Germinal center (tissue), 1 donor: ENCODE data around the gene METAP1.
"Not testable (repeated sequence)": the region's sequence is repeated elsewhere in the genome, so short reads cannot be mapped to it uniquely, and the experiment has no call there.

Experiments
- DNase-seq: peaks from one replicate; pipeline ENCODE4 v3.0.0; 2012; ENCODE audit warnings: mixed read lengths, low spot score

METAP1 gene

DNA sequence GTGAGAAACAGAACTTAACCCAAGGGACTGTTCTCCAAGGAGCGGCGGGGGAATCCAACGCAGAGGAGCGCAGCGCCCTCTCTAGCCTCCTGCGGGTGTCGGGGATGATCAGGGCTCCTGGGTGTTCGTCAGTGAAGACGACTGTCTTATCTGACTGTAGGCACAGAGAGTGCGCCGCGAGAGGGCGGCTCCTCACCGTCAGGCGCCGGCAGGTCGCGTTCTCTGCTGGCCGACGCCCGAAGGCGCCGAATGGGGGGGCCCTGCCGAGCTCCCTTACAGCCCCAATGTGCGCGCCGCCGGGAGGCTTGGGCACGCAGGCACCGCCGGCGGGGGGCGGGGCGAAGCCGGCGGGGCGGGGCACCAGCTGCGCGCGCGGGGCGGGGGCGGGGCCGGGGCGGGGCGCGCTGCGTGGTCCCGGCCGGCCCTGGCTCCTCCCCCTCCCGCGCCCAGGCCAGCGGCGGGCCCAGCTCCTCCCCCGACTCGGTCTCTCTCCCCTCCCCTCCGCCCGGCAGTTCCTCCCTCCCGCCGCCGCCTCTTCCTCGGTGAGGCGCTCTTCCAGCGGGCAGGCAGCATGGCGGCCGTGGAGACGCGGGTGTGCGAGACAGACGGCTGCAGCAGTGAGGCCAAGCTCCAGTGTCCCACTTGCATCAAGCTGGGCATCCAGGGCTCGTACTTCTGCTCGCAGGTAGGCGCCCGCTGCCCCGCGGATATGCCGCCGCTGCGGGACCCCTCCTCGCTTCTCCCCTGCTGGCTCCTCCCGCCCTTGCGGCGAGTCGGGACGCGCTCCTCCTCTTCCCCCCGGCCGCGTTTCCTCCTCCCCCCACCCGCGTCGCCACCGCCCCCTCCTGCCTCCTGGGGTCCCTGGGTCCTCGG lies at the start of gene METAP1:
METAP1 (plus strand) TSS at position 539 of the 873 bp plus-strand sequence; CDS start at position 572, 33 bp downstream.
- DNase-seq: peak; percentile 95

DNA sequence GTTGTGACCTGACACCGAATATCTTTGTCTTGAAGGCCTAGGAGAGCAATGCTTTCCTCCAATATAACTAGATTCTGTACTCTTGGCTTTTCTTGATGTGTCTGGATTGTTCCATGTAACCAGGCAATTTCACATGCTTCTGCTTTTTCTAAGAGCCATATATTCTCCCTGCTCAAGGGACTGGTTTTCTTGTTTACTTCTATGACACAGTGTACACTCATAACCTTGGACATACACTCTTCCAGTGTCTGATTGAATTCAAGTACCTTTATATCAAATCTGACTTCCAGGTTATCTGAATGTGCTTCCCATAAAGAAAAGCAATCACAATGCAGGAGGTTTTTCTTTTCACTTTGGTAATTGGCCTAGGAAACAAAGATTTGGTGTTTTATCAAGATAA lies 49.2 kb upstream of the METAP1 start:
- DNase-seq: no peak

- DNase-seq: no peak
Measured at GRCh38 chr4:98950925-98951324, 44.6 kb upstream of the METAP1 start.

- no peak for DNase-seq
Measured at GRCh38 chr4:98951710-98952109, 43.8 kb upstream of the METAP1 start.

DNA sequence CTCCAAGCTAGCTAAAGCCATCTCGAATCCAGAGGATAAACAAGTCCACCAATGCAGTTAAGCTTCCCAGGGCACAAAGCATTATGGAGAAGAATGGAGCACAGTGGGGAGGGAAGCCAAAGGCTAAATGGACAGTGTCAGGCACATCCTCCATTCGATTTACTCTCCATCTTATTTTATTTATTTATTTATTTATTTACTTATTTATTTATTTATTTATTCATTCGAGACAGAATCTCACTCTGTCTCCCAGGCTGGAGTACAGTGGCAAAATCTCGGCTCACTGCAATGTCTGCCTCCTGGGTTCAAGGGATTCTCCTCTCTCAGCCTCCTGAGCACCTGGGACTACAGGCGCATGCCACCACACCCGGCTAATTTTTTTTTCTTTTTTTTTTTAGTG lies 40.3 kb upstream of the METAP1 start:
- no peak for DNase-seq

- no peak for DNase-seq
Measured at GRCh38 chr4:98958065-98958464, 37.5 kb upstream of the METAP1 start.

DNA sequence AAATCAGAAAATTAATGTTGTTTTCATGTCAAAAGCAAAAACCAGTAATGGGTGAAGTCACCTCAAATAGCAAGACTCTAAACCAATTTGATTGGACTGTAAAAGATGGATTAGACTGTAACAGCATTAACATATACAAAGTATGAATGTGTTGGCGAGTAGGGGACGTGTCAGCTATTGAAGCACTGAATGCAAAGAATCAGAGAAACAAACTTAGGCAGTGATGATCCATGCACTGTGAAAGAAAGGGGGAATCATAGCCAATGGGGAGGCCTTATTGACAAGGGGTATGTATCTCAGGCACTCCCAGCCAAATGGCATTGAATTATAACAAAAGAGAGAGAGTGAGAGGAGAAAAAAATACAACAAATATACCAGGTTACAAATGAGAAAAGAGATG lies 36.1 kb upstream of the METAP1 start:
- no peak for DNase-seq

- DNase-seq: no peak
Measured at GRCh38 chr4:98961770-98962169, 33.8 kb upstream of the METAP1 start.

DNA sequence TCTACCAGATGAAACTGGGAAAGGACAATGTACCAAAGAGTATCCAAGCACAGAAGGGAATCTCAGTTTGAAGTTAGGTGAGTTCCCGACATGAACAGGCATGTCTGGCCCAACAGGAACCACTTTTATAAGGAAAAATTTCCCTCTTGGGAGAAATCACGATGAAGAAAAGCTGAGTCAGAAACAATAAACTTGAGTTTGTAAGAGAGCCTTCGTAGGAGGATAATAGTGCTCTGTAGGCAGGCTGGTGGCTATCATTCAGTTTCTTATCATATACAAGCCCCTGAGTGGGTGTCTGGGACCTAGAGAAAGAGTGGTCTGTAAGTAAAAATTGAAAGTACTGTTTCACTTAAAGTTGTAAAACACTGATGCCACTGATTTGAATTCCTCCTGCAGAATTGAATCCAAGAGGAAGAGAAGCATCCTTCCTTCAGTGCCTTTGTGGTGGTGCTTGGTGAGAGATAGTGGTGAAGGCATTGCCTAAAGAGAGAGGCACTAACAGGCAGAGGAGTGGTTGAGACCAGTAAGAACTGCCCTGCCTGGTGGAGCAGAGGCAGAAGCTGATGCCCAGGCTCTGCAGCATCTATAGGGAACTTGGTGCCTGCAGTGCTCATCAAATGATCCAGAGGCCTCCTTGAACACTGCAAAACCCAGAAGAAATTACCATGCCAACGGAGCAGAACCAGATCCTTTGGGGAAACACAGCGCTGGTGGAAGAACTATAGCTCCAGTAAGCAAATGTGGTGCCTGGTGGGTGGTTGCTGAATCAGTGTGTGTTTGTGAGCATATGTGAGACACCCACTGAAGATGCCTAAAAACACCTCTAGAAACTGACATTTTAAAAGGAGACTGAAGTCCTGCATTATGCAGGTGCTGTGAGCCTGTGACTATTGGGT lies 31.7 kb upstream of the METAP1 start:
- no peak for DNase-seq

- no peak for DNase-seq
Measured at GRCh38 chr4:98966926-98967325, 28.6 kb upstream of the METAP1 start.

DNA sequence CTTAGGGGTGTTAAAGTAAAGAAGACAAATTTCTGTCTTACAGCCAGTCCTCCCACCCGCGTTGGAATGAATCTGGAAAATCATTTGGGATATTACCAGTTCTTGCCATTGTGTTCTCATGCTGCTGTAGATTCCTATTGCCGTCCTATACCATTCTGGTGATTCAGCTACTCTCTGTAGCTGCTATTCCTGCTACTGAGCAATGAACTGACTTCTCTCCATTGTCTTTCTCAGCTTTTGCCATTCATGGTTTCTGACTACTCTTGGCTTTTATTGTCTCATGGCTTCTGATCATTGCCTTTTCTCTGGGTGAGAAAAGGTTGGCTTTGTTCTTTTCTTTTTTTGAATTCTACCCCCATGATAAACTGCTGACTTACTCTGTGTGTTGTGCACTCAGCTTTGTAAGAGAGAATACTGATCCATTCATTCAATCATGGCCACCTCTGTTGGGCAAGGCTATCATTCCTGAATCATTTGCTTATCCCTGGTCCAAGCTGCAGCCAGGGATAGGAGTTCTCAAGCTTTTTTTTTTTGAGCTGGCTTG lies 27.7 kb upstream of the METAP1 start:
- no peak for DNase-seq

DNA sequence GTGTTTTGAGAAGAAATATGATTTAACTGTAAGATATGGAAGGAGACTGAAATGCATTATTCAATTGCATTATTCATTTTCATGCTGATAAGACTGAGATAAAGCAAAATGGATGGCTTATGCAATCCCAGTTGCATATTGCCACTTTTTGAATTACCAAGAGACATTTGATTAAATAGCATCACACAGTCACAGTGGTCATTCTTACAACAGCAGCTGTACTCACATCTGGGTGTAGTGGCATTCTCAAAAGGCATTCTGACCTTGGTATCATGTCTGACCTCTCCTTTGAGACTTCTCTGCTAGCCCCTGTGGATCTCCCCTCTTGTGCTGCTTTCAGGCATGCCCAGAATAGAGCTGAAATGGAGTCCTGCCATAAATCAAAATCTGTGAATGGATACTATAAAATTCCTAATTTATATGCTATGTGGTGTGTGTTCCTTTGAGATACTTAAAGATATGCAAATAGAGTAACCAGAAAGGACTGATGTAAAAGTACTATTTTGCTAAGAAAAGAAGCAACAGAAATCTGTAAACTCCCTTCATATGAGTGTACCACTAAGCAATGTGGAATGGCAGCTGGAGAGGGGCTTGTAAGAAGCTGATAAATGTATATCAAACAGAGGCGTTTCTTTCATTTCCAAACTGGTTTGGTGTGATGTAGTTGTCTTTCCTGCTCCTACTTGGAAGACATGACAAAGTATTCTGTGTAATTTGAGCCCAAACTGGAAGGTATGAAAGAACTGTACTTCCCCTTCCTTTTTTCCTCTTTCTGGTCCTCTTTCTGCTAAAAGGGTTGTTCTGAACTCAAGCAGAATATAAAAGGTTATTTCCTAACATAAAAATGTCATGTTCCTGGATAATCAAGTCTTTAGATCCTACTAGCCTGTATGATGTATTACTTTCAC lies 25.4 kb upstream of the METAP1 start:
- DNase-seq: no peak

DNA sequence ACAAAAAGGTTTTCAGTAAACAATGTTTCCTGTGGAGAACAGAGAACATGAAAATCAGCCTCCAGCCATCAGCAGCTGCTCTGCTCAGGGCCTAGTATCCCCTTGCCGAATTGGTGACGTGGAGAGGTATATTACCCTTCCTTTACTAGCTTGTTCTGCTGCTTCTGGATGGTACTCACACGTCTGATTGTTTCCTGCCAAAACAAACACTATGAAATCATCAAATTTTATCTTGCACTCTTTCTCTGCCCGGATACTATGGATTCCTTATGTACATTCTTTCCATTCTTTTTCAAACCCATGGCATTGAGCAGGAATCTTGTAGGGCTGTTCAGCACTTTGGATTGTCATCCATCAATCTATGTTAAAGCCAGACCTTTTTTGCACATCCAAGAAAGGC lies 18.8 kb upstream of the METAP1 start:
- DNase-seq: no peak

DNA sequence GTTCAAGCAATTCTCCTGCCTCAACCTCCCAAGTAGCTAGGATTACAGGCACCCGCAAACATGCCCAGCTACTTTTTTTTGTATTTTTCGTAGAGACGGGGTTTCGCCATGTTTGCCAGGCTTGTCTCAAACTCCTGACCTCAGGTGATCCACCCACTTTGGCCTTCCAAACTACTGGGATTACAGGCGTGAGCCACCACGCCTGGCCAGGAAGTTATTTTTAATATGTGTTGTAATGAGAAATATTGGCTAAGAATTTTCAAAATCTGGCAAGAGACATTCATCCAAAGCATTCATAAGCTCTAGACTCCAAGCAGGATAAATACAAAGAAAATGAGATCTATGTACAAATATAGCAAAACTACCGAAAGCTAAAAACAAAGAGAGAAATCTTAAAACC lies 18.0 kb upstream of the METAP1 start:
- no peak for DNase-seq

DNA sequence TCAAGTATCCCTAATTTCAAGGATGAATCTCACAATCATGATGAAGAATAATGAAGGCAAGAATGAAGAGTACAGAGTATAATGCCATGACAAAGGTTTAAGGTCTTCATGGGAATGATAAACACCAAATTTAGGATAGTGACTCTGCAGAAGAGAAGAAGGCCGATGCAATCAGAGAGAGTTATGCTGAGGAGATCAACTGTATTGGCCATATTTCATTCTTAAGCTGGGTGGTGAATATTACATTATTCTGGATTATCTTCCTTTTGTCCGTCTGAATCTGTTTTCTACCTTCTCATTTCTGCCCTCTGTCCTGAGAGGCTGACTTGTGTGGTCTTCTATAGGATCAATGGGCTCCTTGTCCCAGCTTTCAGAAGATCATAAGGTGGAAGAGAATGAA lies 7.8 kb upstream of the METAP1 start:
- DNase-seq: no peak

GRCh38 chr4:98992835-98993234 lies 2.7 kb upstream of the METAP1 start:
- DNase-seq: not testable (repeated sequence)

DNA sequence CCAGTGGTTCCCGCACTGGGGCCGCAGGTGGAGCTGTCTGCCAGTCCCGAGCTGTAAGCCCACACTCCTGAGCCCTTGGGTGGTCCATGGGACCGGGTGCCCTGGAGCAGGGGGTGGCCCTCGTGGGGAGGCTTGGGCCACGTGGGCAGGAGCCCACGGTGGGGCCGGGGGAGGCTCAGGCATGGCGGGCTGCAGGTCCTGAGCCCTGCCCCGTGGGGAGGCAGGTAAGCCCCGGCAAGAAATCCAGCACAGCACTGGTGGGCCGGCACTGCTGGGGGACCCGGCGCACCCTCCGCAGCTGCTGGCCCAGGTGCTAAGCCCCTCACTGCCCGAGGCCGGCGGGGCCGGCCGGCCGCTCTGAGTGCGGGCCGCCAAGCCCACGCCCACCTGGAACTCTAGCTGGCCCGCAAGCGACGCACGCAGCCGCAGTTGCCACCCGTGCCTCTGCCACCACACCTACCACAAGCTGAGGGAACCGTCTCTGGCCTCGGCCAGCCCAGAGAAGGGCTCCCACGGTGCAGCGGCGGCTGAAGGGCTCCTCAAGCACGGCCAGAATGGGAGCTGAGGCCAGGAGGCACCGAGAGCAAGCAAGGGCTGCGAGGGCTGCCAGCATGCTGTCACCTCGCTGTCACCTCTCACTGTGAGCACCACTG lies 2.0 kb upstream of the METAP1 start:
- DNase-seq: no peak

DNA sequence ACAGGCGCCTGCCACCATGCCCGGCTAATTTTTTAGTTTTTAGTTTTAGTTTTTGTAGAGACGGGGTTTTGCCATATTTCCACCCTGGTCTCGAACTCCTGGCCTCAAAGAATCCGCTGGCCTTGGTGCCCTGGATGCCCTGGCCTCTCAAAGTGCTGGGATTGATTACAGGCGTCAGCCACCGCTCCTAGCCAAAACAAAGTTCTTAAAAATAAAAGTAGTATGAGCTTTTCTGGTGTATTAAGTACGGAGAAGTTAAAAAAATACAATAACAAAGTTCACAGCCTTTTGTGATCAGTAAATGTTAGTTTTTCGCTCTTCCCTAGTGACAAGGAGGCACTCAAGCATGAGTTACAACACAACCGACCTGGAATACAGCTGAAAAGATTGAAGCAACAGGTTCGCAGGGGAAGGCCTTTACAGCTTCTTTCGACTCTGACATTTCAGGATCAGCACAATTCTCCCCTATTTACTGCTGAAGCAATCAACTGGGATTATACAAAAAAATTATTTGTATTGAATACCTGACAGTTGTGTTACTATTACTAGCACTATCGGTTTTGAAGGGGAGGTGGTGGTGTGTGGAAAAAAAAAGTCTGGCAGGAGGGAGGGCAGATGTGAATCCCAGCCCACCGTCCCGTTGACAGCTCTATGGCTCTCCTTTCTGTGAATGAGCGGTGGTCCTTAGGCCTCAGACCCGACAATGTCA lies 893 bp upstream of the METAP1 start:
- no peak for DNase-seq

- peak; percentile 25 for DNase-seq
Measured at GRCh38 chr4:98996056-98996764, 689 bp downstream of the METAP1 start.

DNA sequence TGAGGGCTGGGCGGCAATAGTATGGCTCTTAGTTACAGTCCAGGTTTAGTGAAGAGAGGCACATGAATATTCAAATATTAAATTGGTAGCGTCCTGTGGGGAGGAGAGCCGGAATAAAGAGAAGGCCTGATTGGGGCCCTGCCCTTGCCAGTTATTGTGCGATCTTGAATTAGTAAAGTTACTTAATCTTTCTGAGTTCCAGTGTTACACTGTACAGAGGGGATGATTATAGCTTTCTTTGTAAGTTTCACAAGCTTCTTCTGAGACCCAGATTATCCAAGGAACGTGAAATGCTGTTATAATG lies 1.2 kb downstream of the METAP1 start:
- DNase-seq: no peak
